ENCODE data around the gene CYP21A2. TPM values are rescaled to one million over a fixed set of nuclear protein-coding genes. Genes with fewer than 3 reads are reported as not detected.
A peak's percentile ranks its signal among the peaks of the same experiment; 100 is the strongest.
"Not testable (repeated sequence)": the region's sequence is repeated elsewhere in the genome, so short reads cannot be mapped to it uniquely, and the experiment has no call there.

Gene CYP21A2
- total RNA-seq, 1 donor, result 0.72 TPM

GRCh38 chr6:32005538-32005880, 32.7 kb upstream of the CYP21A2 start:
- not testable (repeated sequence) for H3K9me3 ChIP-seq (ENCODE audit: low read depth, low read length); H2AFZ ChIP-seq (ENCODE audit: low read length); H3K27ac ChIP-seq (ENCODE audit: low read depth, low read length); H4K20me1 ChIP-seq (ENCODE audit: insufficient read depth, low read length); H3K4me1 ChIP-seq (ENCODE audit: insufficient read depth, low read length); DNase-seq (ENCODE audit: insufficient read length, low spot score, missing footprints); H3K79me2 ChIP-seq (ENCODE audit: insufficient read depth, low read length); H3K4me2 ChIP-seq (ENCODE audit: insufficient read depth, low read length); H3K4me3 ChIP-seq (ENCODE audit: insufficient read depth, low read length); H3K36me3 ChIP-seq (ENCODE audit: insufficient read depth, low read length); H3K27me3 ChIP-seq (ENCODE audit: insufficient read depth, low read length)

- not testable (repeated sequence) for H3K36me3 ChIP-seq (ENCODE audit: insufficient read depth, low read length); H3K27me3 ChIP-seq (ENCODE audit: insufficient read depth, low read length); H3K4me1 ChIP-seq (ENCODE audit: insufficient read depth, low read length); H4K20me1 ChIP-seq (ENCODE audit: insufficient read depth, low read length); H3K4me2 ChIP-seq (ENCODE audit: insufficient read depth, low read length); H3K27ac ChIP-seq (ENCODE audit: low read depth, low read length); H3K79me2 ChIP-seq (ENCODE audit: insufficient read depth, low read length); H3K9me3 ChIP-seq (ENCODE audit: low read depth, low read length); H2AFZ ChIP-seq (ENCODE audit: low read length); H3K4me3 ChIP-seq (ENCODE audit: insufficient read depth, low read length)
- peak; percentile 45 for DNase-seq (ENCODE audit: insufficient read length, low spot score, missing footprints)
Measured at GRCh38 chr6:32005991-32006529, 32.2 kb upstream of the CYP21A2 start.

- not testable (repeated sequence) for H3K27me3 ChIP-seq (ENCODE audit: insufficient read depth, low read length); H3K79me2 ChIP-seq (ENCODE audit: insufficient read depth, low read length); H4K20me1 ChIP-seq (ENCODE audit: insufficient read depth, low read length); H2AFZ ChIP-seq (ENCODE audit: low read length); DNase-seq (ENCODE audit: insufficient read length, low spot score, missing footprints); H3K4me3 ChIP-seq (ENCODE audit: insufficient read depth, low read length); H3K27ac ChIP-seq (ENCODE audit: low read depth, low read length); H3K4me1 ChIP-seq (ENCODE audit: insufficient read depth, low read length); H3K4me2 ChIP-seq (ENCODE audit: insufficient read depth, low read length); H3K36me3 ChIP-seq (ENCODE audit: insufficient read depth, low read length); H3K9me3 ChIP-seq (ENCODE audit: low read depth, low read length)
Measured at GRCh38 chr6:32007086-32007485, 31.1 kb upstream of the CYP21A2 start.

- H3K36me3 ChIP-seq (ENCODE audit: insufficient read depth, low read length); H3K27me3 ChIP-seq (ENCODE audit: insufficient read depth, low read length); H3K4me2 ChIP-seq (ENCODE audit: insufficient read depth, low read length); H3K4me3 ChIP-seq (ENCODE audit: insufficient read depth, low read length); H2AFZ ChIP-seq (ENCODE audit: low read length); H4K20me1 ChIP-seq (ENCODE audit: insufficient read depth, low read length); H3K79me2 ChIP-seq (ENCODE audit: insufficient read depth, low read length); H3K4me1 ChIP-seq (ENCODE audit: insufficient read depth, low read length); H3K9me3 ChIP-seq (ENCODE audit: low read depth, low read length); H3K27ac ChIP-seq (ENCODE audit: low read depth, low read length); DNase-seq (ENCODE audit: insufficient read length, low spot score, missing footprints): not testable (repeated sequence)
Measured at GRCh38 chr6:32008037-32008436, 30.2 kb upstream of the CYP21A2 start.

GRCh38 chr6:32008616-32009015, 29.6 kb upstream of the CYP21A2 start:
- not testable (repeated sequence) for H3K27ac ChIP-seq (ENCODE audit: low read depth, low read length); H3K4me3 ChIP-seq (ENCODE audit: insufficient read depth, low read length); H4K20me1 ChIP-seq (ENCODE audit: insufficient read depth, low read length); H3K79me2 ChIP-seq (ENCODE audit: insufficient read depth, low read length); H3K36me3 ChIP-seq (ENCODE audit: insufficient read depth, low read length); H3K9me3 ChIP-seq (ENCODE audit: low read depth, low read length); H3K27me3 ChIP-seq (ENCODE audit: insufficient read depth, low read length); H2AFZ ChIP-seq (ENCODE audit: low read length); H3K4me1 ChIP-seq (ENCODE audit: insufficient read depth, low read length); H3K4me2 ChIP-seq (ENCODE audit: insufficient read depth, low read length)
- peak; percentile 11 for DNase-seq (ENCODE audit: insufficient read length, low spot score, missing footprints)

- not testable (repeated sequence) for H3K4me1 ChIP-seq (ENCODE audit: insufficient read depth, low read length); H4K20me1 ChIP-seq (ENCODE audit: insufficient read depth, low read length); H3K36me3 ChIP-seq (ENCODE audit: insufficient read depth, low read length); H3K4me3 ChIP-seq (ENCODE audit: insufficient read depth, low read length); DNase-seq (ENCODE audit: insufficient read length, low spot score, missing footprints); H2AFZ ChIP-seq (ENCODE audit: low read length); H3K79me2 ChIP-seq (ENCODE audit: insufficient read depth, low read length); H3K9me3 ChIP-seq (ENCODE audit: low read depth, low read length); H3K4me2 ChIP-seq (ENCODE audit: insufficient read depth, low read length); H3K27me3 ChIP-seq (ENCODE audit: insufficient read depth, low read length); H3K27ac ChIP-seq (ENCODE audit: low read depth, low read length)
Measured at GRCh38 chr6:32009537-32009936, 28.7 kb upstream of the CYP21A2 start.

GRCh38 chr6:32010856-32011530, 27.2 kb upstream of the CYP21A2 start:
- H3K79me2 ChIP-seq (ENCODE audit: insufficient read depth, low read length); H3K9me3 ChIP-seq (ENCODE audit: low read depth, low read length); H3K4me1 ChIP-seq (ENCODE audit: insufficient read depth, low read length); H3K4me2 ChIP-seq (ENCODE audit: insufficient read depth, low read length); H4K20me1 ChIP-seq (ENCODE audit: insufficient read depth, low read length); H3K36me3 ChIP-seq (ENCODE audit: insufficient read depth, low read length); H2AFZ ChIP-seq (ENCODE audit: low read length); H3K27me3 ChIP-seq (ENCODE audit: insufficient read depth, low read length); H3K27ac ChIP-seq (ENCODE audit: low read depth, low read length); H3K4me3 ChIP-seq (ENCODE audit: insufficient read depth, low read length): not testable (repeated sequence)
- peak; percentile 1 for DNase-seq (ENCODE audit: insufficient read length, low spot score, missing footprints)

- H3K4me1 ChIP-seq (ENCODE audit: insufficient read depth, low read length); H3K79me2 ChIP-seq (ENCODE audit: insufficient read depth, low read length); H3K9me3 ChIP-seq (ENCODE audit: low read depth, low read length); H2AFZ ChIP-seq (ENCODE audit: low read length); H3K4me2 ChIP-seq (ENCODE audit: insufficient read depth, low read length); H3K27ac ChIP-seq (ENCODE audit: low read depth, low read length); H4K20me1 ChIP-seq (ENCODE audit: insufficient read depth, low read length); H3K27me3 ChIP-seq (ENCODE audit: insufficient read depth, low read length); H3K36me3 ChIP-seq (ENCODE audit: insufficient read depth, low read length); H3K4me3 ChIP-seq (ENCODE audit: insufficient read depth, low read length); DNase-seq (ENCODE audit: insufficient read length, low spot score, missing footprints): not testable (repeated sequence)
Measured at GRCh38 chr6:32012941-32013617, 25.1 kb upstream of the CYP21A2 start.

GRCh38 chr6:32013738-32014137, 24.5 kb upstream of the CYP21A2 start:
- not testable (repeated sequence) for H2AFZ ChIP-seq (ENCODE audit: low read length); H4K20me1 ChIP-seq (ENCODE audit: insufficient read depth, low read length); H3K27me3 ChIP-seq (ENCODE audit: insufficient read depth, low read length); H3K4me2 ChIP-seq (ENCODE audit: insufficient read depth, low read length); H3K27ac ChIP-seq (ENCODE audit: low read depth, low read length); H3K4me1 ChIP-seq (ENCODE audit: insufficient read depth, low read length); DNase-seq (ENCODE audit: insufficient read length, low spot score, missing footprints); H3K36me3 ChIP-seq (ENCODE audit: insufficient read depth, low read length); H3K4me3 ChIP-seq (ENCODE audit: insufficient read depth, low read length); H3K9me3 ChIP-seq (ENCODE audit: low read depth, low read length); H3K79me2 ChIP-seq (ENCODE audit: insufficient read depth, low read length)

All from osteoblast (primary cell).